ENCODE data around the gene SCO2.

DNA sequence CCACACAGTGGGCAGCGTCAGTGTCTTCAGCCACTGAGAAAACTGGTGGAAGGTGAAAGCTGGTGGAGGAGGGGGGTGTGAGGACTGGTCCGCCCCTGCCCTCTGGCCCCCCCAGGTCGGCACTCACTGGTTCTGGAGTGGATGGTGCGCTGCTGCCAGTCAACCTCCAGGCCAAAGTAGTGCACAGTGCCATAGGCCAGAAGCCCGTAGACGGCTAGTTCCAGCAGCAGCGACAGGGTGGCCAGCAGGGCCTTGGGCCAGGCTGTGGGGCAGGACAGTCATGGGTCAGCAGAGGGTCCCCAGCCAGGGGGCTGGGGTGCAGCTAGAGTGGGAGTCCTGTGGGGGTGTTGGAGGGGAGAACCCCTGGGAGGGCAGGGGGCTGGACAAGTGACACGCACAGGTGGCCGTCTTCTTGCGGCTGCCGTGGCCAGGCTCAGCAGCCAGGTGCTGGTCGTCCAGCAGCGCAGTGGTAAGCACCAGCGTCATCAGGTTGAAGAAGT is 20.1 kb downstream of the SCO2 start:
- no peak for TF ChIP-seq POLR2A (IDR thresholded peaks at IDR 0.05)
- TF ChIP-seq, protein P1, sequence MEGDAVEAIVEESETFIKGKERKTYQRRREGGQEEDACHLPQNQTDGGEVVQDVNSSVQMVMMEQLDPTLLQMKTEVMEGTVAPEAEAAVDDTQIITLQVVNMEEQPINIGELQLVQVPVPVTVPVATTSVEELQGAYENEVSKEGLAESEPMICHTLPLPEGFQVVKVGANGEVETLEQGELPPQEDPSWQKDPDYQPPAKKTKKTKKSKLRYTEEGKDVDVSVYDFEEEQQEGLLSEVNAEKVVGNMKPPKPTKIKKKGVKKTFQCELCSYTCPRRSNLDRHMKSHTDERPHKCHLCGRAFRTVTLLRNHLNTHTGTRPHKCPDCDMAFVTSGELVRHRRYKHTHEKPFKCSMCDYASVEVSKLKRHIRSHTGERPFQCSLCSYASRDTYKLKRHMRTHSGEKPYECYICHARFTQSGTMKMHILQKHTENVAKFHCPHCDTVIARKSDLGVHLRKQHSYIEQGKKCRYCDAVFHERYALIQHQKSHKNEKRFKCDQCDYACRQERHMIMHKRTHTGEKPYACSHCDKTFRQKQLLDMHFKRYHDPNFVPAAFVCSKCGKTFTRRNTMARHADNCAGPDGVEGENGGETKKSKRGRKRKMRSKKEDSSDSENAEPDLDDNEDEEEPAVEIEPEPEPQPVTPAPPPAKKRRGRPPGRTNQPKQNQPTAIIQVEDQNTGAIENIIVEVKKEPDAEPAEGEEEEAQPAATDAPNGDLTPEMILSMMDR (IDR thresholded peaks at IDR 0.05): no peak

All from Peyer's patch (tissue), 4 donors.